Epithelial cell of esophagus (primary cell): ENCODE measurements around the gene PDLIM4.

Experiments used
- DNase-seq: peaks from one replicate; pipeline ENCODE4 v3.0.0; 2010; ENCODE audit warnings: low read depth
- H3K4me3 ChIP-seq: 2 replicates; pipeline ENCODE4 v1.5.1; 2011; ENCODE audit warnings: mild to moderate bottlenecking, low read length, control low read depth
- TF ChIP-seq, protein P1 (sequence below): IDR thresholded peaks from 2 replicates; pipeline ENCODE4 v1.5.1; 2011; ENCODE audit warnings: low read depth, mild to moderate bottlenecking, low read length, control low read depth, inconsistent platforms; ENCODE audit not compliant: insufficient read depth; ENCODE audit errors: missing control alignments

Gene PDLIM4

DNA sequence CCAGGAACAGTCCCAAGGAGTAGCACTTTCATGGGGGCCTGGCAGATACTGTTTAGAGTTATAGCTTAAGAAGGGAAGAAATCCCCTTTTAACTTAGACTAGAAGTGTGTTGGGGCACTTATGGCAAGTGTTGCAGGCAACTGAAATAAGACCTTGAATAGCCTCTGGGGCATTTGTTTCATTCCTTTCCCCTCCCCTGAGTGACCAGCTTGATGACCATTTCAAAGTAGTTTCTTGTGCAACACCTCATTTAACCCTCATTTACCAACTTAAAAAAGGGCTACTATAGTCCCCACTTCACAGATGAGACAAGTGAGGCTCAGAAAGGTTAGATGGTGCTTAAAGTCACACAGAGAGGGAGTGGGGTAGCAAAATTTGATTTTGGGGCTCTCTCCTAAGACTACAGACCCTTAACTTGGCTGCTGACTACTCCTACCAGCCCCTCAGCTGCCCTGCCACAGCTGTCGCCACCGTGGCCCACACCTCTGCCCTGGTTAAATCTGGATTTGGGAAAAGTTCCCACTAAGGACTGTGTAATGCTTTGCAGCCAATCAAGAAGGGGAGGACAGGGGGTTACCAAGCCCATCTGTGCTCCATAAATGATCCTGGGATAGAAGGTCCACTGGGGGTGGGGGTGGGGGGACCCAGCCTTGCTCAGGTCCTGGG, 5.5 kb downstream of the PDLIM4 start:
- no peak for DNase-seq
- H3K4me3 ChIP-seq, result no peak overlapping the region
- TF ChIP-seq, protein P1, sequence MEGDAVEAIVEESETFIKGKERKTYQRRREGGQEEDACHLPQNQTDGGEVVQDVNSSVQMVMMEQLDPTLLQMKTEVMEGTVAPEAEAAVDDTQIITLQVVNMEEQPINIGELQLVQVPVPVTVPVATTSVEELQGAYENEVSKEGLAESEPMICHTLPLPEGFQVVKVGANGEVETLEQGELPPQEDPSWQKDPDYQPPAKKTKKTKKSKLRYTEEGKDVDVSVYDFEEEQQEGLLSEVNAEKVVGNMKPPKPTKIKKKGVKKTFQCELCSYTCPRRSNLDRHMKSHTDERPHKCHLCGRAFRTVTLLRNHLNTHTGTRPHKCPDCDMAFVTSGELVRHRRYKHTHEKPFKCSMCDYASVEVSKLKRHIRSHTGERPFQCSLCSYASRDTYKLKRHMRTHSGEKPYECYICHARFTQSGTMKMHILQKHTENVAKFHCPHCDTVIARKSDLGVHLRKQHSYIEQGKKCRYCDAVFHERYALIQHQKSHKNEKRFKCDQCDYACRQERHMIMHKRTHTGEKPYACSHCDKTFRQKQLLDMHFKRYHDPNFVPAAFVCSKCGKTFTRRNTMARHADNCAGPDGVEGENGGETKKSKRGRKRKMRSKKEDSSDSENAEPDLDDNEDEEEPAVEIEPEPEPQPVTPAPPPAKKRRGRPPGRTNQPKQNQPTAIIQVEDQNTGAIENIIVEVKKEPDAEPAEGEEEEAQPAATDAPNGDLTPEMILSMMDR, result no peak

DNA sequence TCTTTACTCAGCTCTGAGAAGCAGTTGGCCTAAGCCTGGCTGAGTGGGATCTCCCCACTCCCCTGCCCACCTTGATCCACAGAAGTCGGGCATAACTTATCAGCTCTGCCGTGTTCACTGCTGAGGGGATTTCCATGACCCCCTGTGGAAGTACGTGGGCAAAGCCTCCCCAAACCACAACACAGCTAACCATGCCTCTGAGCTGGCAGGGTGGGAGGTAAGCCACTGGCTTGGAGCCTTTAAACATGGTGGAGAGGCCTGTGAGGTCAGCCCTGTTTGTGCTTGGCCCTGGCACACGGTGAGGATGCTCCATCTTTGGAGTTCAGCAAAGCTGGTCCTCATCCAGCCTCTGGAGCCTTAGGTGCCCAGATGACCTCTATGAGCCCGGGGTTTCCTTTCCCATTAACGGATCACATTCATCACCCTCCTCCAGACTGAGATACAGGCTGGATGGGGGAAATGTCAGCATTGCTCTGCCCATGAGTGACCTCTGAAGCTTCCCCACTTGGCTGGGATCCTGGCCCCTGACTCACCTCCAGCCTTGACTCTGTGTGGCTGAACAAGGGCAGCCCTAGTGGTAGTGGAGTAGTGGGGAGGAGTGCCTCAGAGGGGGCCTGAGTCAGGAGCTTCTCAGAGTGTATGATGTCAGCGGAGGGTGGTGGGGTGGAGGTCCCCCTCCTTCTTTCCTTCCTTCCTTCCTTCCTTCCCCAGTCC, 6.2 kb downstream of the PDLIM4 start:
- H3K4me3 ChIP-seq, result no peak overlapping the region
- peak; percentile 47 for DNase-seq
- TF ChIP-seq, protein P1, result no peak

DNA sequence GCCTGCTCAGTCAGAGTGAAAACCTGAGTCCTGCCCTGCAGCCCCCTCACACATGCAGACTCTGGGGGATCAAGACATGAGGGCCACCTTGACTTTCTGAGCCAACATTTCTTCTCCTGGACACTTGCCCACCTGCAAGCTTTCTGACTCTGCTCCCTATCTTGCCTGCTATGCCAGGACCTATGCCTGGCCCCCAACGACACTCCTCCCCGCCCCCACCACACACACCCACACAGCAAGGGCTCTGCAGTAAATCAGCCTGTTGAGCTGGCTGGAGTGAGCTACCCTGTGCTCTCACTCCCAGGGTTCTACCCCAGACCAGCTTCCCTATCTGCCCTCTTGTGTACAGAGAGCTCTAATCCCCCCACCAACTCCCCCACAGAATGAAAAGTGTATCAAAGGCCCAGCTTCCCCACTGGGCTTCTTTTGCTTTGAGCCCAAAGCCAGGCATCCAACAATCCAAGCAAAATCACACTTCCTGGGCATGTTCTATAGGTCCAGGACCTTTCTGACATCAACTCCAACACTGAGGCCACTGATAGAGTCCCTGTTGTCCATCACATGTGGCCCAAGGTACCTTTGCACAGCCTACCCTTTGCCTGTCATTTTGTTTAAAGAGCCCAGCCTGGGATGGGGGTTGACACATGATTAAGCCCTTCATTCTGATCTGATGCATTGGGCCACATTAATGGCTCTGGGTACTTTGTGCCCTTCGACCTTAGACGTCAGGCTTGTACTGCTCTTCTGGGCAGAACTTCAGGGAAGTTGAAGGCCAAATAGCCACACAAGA, 7.2 kb downstream of the PDLIM4 start:
- DNase-seq, result no peak
- H3K4me3 ChIP-seq, result no peak overlapping the region
- TF ChIP-seq, protein P1, result no peak

DNA sequence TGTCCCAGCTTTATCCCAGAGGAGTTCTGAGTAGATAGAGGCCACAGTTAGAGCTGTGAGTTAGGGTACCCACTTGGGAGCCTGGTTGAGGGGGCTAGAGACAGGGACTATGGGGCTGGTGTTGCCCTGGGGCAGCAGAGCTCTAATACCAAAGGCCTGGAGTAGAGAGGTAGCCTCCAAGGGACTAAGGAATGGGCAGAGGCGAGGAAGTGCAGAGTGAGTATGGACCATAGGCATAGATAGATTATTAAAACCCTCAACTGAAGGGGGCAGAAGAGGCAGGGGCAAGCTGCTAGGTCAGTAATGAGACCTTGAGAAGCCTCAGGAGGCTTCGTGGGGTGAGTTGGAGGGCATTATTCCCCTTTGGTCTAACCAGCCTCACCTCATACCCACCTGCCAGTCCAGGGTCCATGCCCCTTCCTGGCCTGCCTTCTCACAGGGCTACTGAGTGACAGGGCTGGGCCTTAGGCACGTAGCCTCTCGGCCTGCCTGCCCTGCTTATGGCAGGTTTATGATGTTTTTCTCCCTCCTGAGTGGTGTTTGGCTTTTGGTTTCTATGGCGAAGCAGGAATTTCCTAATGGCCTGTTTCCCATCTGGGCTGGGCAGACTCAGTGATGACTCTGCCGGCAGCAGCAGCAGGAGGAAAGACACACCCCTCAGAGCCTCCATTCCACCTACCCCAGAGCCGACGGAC, 8.0 kb downstream of the PDLIM4 start:
- no peak overlapping the region for H3K4me3 ChIP-seq
- peak; percentile 83 for DNase-seq
- TF ChIP-seq, protein P1, result no peak

DNA sequence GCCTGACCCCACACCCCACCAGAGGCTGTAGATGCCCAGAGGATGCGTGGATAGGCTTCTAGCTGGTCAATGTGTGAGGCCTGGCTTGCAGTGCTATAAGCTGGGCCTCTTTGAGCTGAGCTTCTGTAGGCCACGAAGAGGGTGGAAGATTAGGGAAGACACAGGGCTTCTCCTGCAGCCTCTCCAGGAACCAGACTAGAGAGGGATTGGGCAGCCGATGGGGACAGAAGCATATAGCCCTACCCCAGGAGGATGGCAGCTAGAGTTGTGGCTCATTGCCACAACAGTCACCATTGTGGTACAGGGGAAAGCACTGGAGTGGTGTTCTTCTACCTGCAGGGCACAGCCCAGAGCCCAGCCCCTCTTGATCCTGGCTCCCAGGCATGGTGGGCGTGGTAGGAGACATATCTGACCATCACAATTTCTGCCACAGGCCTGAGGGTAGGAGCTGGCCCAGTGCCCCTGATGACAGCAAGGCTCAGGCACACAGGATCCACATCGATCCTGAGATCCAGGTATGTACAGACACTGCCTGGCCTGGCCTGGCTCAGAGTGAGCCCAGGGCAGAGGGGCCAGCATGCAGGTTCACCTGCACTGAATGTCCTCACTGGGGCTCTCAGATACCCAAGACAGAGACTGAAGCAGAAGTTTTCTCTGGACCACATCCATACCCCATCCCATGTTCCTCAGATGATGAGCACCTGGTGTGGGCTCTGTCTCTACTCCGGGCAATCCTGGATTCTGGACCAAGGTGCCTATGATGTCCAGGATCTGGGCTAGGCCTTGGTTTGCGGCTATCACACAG, 8.7 kb downstream of the PDLIM4 start:
- TF ChIP-seq, protein P1, result no peak
- H3K4me3 ChIP-seq, result no peak overlapping the region
- DNase-seq, result no peak

DNA sequence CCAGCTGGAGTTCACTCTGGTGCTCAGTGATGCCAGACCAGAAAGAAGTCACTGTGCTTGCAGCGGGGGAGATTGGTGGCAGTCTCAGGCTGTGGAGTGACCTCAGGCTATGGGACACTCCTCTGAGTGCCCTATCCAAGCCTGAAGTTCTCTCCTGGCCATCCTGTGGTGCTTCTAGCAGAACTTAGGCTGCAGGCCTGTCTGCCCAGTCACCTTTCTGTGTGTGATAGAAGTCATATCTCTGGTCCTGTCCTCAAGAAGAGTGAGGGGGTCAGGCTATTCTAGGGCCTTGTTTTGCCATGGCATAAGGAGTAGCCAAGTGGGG, 9.3 kb downstream of the PDLIM4 start:
- H3K4me3 ChIP-seq, result no peak overlapping the region
- no peak for DNase-seq
- TF ChIP-seq, protein P1, result no peak
